ENCODE results near the gene XPO6.
A peak's percentile ranks its signal among the peaks of the same experiment; 100 is the strongest.

XPO6 gene

GRCh38 chr16:28208824-28209223 is 2.9 kb downstream of the XPO6 start:
- no peak for DNase-seq (ENCODE audit: low read depth, low spot score)

GRCh38 chr16:28208131-28208530 is 3.6 kb downstream of the XPO6 start:
- DNase-seq (ENCODE audit: low read depth, low spot score), result no peak

- DNase-seq (ENCODE audit: low read depth, low spot score), result no peak
Observed at GRCh38 chr16:28207399-28207798, 4.4 kb downstream of the XPO6 start.

GRCh38 chr16:28205974-28206373 is 5.8 kb downstream of the XPO6 start:
- DNase-seq (ENCODE audit: low read depth, low spot score), result no peak

- DNase-seq (ENCODE audit: low read depth, low spot score), result no peak
Observed at GRCh38 chr16:28205117-28205899, 6.5 kb downstream of the XPO6 start.

- DNase-seq (ENCODE audit: low read depth, low spot score), result no peak
Observed at GRCh38 chr16:28204622-28205021, 7.1 kb downstream of the XPO6 start.

GRCh38 chr16:28204204-28204603 is 7.6 kb downstream of the XPO6 start:
- no peak for DNase-seq (ENCODE audit: low read depth, low spot score)

- no peak for DNase-seq (ENCODE audit: low read depth, low spot score)
Observed at GRCh38 chr16:28202147-28202746, 9.5 kb downstream of the XPO6 start.

- no peak for DNase-seq (ENCODE audit: low read depth, low spot score)
Observed at GRCh38 chr16:28200661-28201060, 11.1 kb downstream of the XPO6 start.

- no peak for DNase-seq (ENCODE audit: low read depth, low spot score)
Observed at GRCh38 chr16:28196387-28196987, 15.3 kb downstream of the XPO6 start.

GRCh38 chr16:28195859-28196258 is 15.9 kb downstream of the XPO6 start:
- no peak for DNase-seq (ENCODE audit: low read depth, low spot score)

GRCh38 chr16:28193530-28194423 is 18.0 kb downstream of the XPO6 start:
- no peak for DNase-seq (ENCODE audit: low read depth, low spot score)

- peak; percentile 49 for DNase-seq (ENCODE audit: low read depth, low spot score)
Observed at GRCh38 chr16:28192806-28193529, 18.8 kb downstream of the XPO6 start.

GRCh38 chr16:28191364-28191960 is 20.3 kb downstream of the XPO6 start:
- no peak for DNase-seq (ENCODE audit: low read depth, low spot score)

- no peak for DNase-seq (ENCODE audit: low read depth, low spot score)
Observed at GRCh38 chr16:28189245-28189644, 22.5 kb downstream of the XPO6 start.

- no peak for DNase-seq (ENCODE audit: low read depth, low spot score)
Observed at GRCh38 chr16:28188085-28188916, 23.5 kb downstream of the XPO6 start.

GRCh38 chr16:28187595-28188004 is 24.2 kb downstream of the XPO6 start:
- DNase-seq (ENCODE audit: low read depth, low spot score), result no peak

- DNase-seq (ENCODE audit: low read depth, low spot score), result no peak
Observed at GRCh38 chr16:28186752-28187151, 25.0 kb downstream of the XPO6 start.

- DNase-seq (ENCODE audit: low read depth, low spot score), result no peak
Observed at GRCh38 chr16:28185696-28186095, 26.1 kb downstream of the XPO6 start.

- DNase-seq (ENCODE audit: low read depth, low spot score), result no peak
Observed at GRCh38 chr16:28184625-28185024, 27.1 kb downstream of the XPO6 start.
